D721Med (cell line): ENCODE results near the gene KMT2E.

Experiments used
- DNase-seq: peaks from one replicate; pipeline ENCODE4 v3.0.0; 2011; ENCODE audit warnings: low spot score; ENCODE audit not compliant: insufficient read length
- FAIRE-seq: peaks from 2 replicates; lab custom pipeline; 2011; peaks lifted over from hg19 to GRCh38; lab: Jason Lieb, UNC
- TF ChIP-seq, protein P1 (sequence below): IDR thresholded peaks from 2 replicates; pipeline ENCODE4 v1.5.1; 2012; ENCODE audit warnings: mild to moderate bottlenecking, control low read depth; ENCODE audit not compliant: insufficient read depth; ENCODE audit errors: missing control alignments

KMT2E gene

DNA sequence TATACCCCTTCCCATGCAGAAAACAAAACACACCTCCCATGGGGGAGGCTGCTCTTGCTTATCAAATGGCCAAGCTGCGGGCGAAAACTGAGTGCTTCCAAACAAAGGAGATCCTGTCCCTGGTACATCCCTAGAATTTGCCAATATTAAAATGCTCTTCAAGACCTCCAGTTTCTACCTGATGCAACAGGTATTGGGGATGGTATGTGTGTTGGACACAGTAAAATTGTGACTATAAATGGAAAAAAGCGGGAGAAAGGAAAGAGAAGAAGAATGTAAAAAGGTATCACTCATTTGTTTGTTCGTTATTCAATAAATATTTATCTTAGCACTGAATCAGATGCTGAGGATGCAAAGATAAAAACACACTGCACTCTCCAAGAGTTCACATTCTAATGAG, 123.9 kb downstream of the KMT2E start:
- TF ChIP-seq, protein P1, sequence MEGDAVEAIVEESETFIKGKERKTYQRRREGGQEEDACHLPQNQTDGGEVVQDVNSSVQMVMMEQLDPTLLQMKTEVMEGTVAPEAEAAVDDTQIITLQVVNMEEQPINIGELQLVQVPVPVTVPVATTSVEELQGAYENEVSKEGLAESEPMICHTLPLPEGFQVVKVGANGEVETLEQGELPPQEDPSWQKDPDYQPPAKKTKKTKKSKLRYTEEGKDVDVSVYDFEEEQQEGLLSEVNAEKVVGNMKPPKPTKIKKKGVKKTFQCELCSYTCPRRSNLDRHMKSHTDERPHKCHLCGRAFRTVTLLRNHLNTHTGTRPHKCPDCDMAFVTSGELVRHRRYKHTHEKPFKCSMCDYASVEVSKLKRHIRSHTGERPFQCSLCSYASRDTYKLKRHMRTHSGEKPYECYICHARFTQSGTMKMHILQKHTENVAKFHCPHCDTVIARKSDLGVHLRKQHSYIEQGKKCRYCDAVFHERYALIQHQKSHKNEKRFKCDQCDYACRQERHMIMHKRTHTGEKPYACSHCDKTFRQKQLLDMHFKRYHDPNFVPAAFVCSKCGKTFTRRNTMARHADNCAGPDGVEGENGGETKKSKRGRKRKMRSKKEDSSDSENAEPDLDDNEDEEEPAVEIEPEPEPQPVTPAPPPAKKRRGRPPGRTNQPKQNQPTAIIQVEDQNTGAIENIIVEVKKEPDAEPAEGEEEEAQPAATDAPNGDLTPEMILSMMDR, result no peak
- FAIRE-seq (no peak), DNase-seq (no peak)

DNA sequence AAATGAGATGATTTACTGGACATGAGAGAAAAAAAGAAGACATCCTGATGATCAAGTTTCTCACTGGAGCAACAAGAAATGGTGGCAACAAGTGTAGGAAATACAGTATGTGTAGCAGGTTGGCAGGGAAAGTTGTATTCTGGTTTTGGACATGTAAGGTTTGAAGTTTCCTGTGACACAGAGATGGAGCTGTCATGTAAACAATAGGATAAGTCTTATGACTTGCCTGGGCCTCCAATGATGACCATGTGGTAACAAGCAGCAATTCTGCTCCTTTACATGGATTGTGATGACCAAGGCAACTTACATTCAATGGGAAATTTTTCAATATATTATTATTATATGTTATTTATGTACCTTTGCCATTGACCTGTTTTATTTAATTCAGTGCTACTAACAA, 125.4 kb downstream of the KMT2E start:
- DNase-seq (no peak), FAIRE-seq (no peak)
- TF ChIP-seq, protein P1, result no peak

- DNase-seq, result peak; percentile 24
- TF ChIP-seq, protein P1, result peak; percentile 50
- FAIRE-seq, result no peak
Observed at GRCh38 chr7:105141068-105141467, 127.1 kb downstream of the KMT2E start.

GRCh38 chr7:105149827-105150226, 135.8 kb downstream of the KMT2E start:
- FAIRE-seq (no peak), DNase-seq (no peak)
- TF ChIP-seq, protein P1, result no peak

DNA sequence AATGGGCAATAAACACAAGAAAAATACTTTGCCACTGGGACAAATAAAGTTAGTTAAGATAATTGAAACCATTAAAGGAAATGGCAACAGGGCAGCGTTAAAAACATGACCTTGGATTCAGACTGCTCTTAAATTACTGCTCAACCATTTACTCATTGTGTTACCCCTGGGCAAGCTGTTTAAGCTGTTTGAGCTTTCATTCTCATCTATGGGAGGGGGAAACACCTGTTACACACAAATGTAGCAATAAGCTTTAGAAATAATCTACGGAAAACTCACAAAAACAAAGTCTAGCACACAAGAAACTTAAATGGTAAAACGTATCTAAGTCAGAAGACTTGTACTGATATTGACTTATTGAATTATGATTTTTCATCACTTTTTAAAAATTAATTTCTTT, 137.1 kb downstream of the KMT2E start:
- DNase-seq (no peak), FAIRE-seq (no peak)
- TF ChIP-seq, protein P1, result no peak

DNA sequence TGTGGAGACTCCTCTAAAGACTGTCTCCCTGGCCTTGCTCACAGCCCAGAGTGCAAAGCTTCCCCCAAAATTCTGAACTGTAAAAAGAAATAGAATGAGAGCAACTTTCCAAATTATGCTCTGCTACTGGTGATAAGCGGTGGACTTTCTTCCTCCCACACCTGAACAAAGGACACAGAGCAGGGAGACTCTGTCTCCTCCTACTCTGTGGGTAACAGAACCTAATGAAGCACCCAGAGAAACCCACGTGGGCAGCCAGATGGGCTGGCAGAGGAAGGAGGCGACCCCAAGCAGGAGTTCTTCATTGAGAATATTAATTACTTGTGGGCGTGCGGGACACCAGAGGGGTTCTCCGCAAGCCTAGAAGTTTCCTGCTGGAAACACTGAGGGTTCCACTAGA, 139.5 kb downstream of the KMT2E start:
- DNase-seq (no peak), FAIRE-seq (no peak)
- TF ChIP-seq, protein P1, result no peak

- FAIRE-seq (no peak), DNase-seq (no peak)
- TF ChIP-seq, protein P1, result no peak
Observed at GRCh38 chr7:105154084-105154483, 140.1 kb downstream of the KMT2E start.
